Mesendoderm (in vitro differentiated cells): ENCODE data around the gene MYO10.
A peak's percentile ranks its signal among the peaks of the same experiment; 100 is the strongest.

ENCODE experiments used
- DNase-seq: peaks from one replicate; pipeline ENCODE4 v3.0.0; 2013
- H2AK5ac ChIP-seq: 2 replicates; pipeline ENCODE4 v1.6.1; 2013; ENCODE audit warnings: low read length, inconsistent platforms
- H2BK120ac ChIP-seq: 2 replicates; pipeline ENCODE4 v1.6.1; 2013; ENCODE audit warnings: low read depth, mild to moderate bottlenecking, low read length, moderate library complexity, mixed read lengths
- H2BK15ac ChIP-seq: replicated peaks from 2 replicates; pipeline ENCODE4 v1.6.1; 2013; ENCODE audit warnings: low read depth, mild to moderate bottlenecking, moderate library complexity
- H2BK5ac ChIP-seq: 2 replicates; pipeline ENCODE4 v1.6.1; 2013; ENCODE audit warnings: low read length, inconsistent platforms
- H3K18ac ChIP-seq: 2 replicates; pipeline ENCODE4 v1.6.1; 2013; ENCODE audit warnings: mild to moderate bottlenecking, low read length, mixed read lengths
- H3K23ac ChIP-seq: one replicate; pipeline ENCODE4 v1.6.1; 2013; ENCODE audit warnings: low read length
- H3K27ac ChIP-seq: 2 replicates; pipeline ENCODE4 v1.5.1; 2013; ENCODE audit warnings: low read depth, mild to moderate bottlenecking, inconsistent platforms, low read length, moderate library complexity
- H3K27me3 ChIP-seq: 2 replicates; pipeline ENCODE4 v1.6.1; 2013; ENCODE audit warnings: low read length, control low read depth, mild to moderate bottlenecking, inconsistent platforms; ENCODE audit not compliant: insufficient read depth, poor library complexity
- H3K36me3 ChIP-seq: 2 replicates; pipeline ENCODE4 v1.6.1; 2013; ENCODE audit warnings: low read length, inconsistent platforms; ENCODE audit not compliant: control insufficient read depth, insufficient read depth
- H3K4ac ChIP-seq: one replicate; pipeline ENCODE4 v1.6.1; 2013; ENCODE audit warnings: low read depth, mild to moderate bottlenecking, low read length, moderate library complexity
- H3K4me1 ChIP-seq: 2 replicates; pipeline ENCODE4 v1.6.1; 2013; ENCODE audit warnings: low read depth, low read length, inconsistent platforms; ENCODE audit not compliant: control insufficient read depth
- H3K4me2 ChIP-seq: 2 replicates; pipeline ENCODE4 v1.6.1; 2013; ENCODE audit warnings: low read length
- H3K4me3 ChIP-seq: 2 replicates; pipeline ENCODE4 v1.5.1; 2013; ENCODE audit warnings: mild to moderate bottlenecking, low read length
- H3K56ac ChIP-seq: one replicate; pipeline ENCODE4 v1.6.1; 2013; ENCODE audit warnings: low read length
- H3K79me1 ChIP-seq: 2 replicates; pipeline ENCODE4 v1.6.1; 2013; ENCODE audit warnings: low read length, inconsistent platforms
- H3K79me2 ChIP-seq: 2 replicates; pipeline ENCODE4 v1.6.1; 2013; ENCODE audit warnings: mild to moderate bottlenecking, low read length; ENCODE audit not compliant: control insufficient read depth, insufficient read depth
- H3K9ac ChIP-seq: 2 replicates; pipeline ENCODE4 v1.6.1; 2013; ENCODE audit warnings: low read length, inconsistent platforms
- H4K5ac ChIP-seq: one replicate; pipeline ENCODE4 v1.6.1; 2013; ENCODE audit warnings: low read length
- H4K8ac ChIP-seq: one replicate; pipeline ENCODE4 v1.6.1; 2013; ENCODE audit warnings: low read depth, mild to moderate bottlenecking, control low read depth, low read length, moderate library complexity
- WGBS: extraction: QIAGEN DNeasy Blood & Tissue Kit; methylation state at CpG from one replicate; pipeline ENCODE4 v1.1.7; 2013; ENCODE audit warnings: low lambda C conversion rate, missing lambda C conversion rate; ENCODE audit not compliant: insufficient coverage; ENCODE audit errors: extremely low coverage; 5-methylcytosine and 5-hydroxymethylcytosine counted together

MYO10 gene

DNA sequence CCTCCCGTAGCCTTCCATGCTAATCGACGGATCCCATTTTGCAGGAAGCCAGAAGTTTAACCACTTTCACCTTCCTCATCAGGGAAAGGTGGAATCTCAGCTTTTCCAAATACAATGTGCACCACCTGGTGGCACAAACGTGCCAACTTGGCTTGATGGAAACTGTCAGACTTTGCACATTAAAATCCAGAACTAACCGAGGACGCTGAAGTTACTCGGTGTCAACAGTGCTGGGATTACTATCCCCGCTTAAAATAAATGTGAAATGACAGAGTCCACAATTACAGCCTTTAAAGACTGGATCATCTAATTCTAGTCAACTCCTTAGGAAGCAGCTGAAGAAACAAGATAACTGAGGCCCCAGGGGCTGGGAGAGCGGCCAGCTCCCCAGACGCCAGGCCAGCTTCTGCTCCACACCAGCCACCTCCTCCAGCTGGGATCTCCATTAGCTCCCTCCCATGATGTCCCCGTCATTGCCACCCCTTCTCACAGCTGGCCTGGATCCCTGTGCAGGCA, 269.1 kb downstream of the MYO10 start:
- H3K18ac ChIP-seq: no peak overlapping the region
- no peak overlapping the region for H3K4ac ChIP-seq
- H3K36me3 ChIP-seq: no peaks in the 10 kb centered on the region
- H3K27ac ChIP-seq: no peak overlapping the region
- no peak overlapping the region for H3K56ac ChIP-seq
- no peaks in the 10 kb centered on the region for H3K4me1 ChIP-seq
- peak; percentile 42 for DNase-seq
- no peak overlapping the region for H2BK120ac ChIP-seq
- no peak overlapping the region for H2BK5ac ChIP-seq
- H3K4me3 ChIP-seq: no peak overlapping the region
- H3K4me2 ChIP-seq: no peak overlapping the region
- no peaks in the 10 kb centered on the region for H3K27me3 ChIP-seq
- no peak overlapping the region for H3K9ac ChIP-seq
- no peak overlapping the region for H3K23ac ChIP-seq
- WGBS: no CpG with 5 or more reads among the region's 11 CpGs
- no peak overlapping the region for H2AK5ac ChIP-seq
- H3K79me1 ChIP-seq: no peaks in the 10 kb centered on the region
- no peak overlapping the region for H4K8ac ChIP-seq
- H4K5ac ChIP-seq: no peak overlapping the region
- no peak overlapping the region for H2BK15ac ChIP-seq
- H3K79me2 ChIP-seq: no peaks in the 10 kb centered on the region

DNA sequence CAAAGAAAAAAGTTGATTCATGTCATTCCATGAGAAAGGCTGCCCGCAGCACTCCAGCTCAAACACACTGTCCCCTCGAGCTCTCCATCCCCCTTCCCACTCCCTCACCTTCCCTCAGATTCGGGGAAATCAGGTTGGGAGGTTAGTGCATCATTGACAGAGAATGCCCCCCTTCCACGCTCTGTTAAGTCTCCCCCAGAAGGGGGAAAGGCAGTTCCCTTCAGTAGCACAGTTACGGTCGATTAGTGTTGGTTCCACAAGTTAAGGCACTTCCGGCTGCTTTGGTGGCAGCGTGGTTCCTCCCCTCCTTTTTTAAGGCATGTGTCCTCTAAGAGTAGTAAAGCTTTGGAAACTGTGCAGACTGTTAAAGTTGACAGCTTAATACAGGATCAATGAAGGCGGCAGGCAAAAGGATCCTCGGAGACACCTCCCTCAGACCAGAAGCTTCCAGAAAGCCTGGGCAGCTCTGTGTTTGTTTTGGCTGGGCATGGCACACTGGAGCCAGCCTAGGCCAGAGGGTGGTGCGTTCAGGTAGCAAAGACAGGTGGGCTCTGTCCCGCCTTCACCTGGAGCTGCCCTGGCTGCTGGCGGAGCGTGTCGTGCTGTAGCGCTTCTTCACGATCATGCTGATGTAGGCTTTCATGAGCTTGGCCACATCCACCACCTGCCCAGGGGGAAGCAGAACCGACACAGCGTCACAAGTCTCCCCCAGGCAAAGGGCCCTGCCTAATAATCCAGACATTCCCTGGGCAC, 269.8 kb downstream of the MYO10 start:
- Histone ChIP-seq H3K4me3 (no peak overlapping the region), H3K79me2 (no peaks in the 10 kb centered on the region), H3K4me2 (no peak overlapping the region), H3K56ac (no peak overlapping the region), H3K79me1 (no peaks in the 10 kb centered on the region), H2AK5ac (no peak overlapping the region), H3K23ac (no peak overlapping the region), H4K5ac (no peak overlapping the region), H3K27ac (no peak overlapping the region), H4K8ac (no peak overlapping the region), H2BK120ac (no peak overlapping the region), H2BK5ac (no peak overlapping the region), H3K4me1 (peaks cover under 1% of the 10 kb centered on the region), H3K9ac (no peak overlapping the region), H3K18ac (no peak overlapping the region), H3K27me3 (no peaks in the 10 kb centered on the region), H3K36me3 (no peaks in the 10 kb centered on the region), H3K4ac (no peak overlapping the region), H2BK15ac (no peak overlapping the region)
- DNase-seq: no peak
- WGBS: no CpG with 5 or more reads among the region's 19 CpGs

DNA sequence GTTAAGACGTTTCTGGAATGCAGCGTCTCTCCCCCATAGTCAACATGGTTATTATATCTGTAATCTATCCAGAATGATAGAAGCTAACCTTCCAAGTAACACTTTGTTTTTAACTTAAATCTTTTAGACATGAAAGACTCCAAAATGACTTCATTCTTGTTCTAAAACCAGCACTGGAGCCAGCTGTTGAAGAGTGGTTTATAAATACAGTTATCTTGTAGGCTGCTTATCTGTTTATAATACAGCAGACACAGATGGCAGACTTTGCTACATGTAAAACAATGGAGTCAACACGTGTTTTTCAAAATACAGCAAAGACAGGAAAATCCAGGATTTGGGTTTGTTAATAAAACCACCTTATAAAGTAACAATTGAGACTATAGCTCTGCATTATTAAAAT, 270.5 kb downstream of the MYO10 start:
- H3K36me3 ChIP-seq: no peaks in the 10 kb centered on the region
- no peak overlapping the region for H3K4me2 ChIP-seq
- no peak overlapping the region for H2BK120ac ChIP-seq
- H3K79me1 ChIP-seq: no peaks in the 10 kb centered on the region
- H3K27me3 ChIP-seq: no peaks in the 10 kb centered on the region
- no peak overlapping the region for H2BK15ac ChIP-seq
- H3K4me1 ChIP-seq: peaks cover 4% of the 10 kb centered on the region
- no peak overlapping the region for H3K4ac ChIP-seq
- H3K9ac ChIP-seq: no peak overlapping the region
- H4K5ac ChIP-seq: no peak overlapping the region
- DNase-seq: no peak
- H2BK5ac ChIP-seq: no peak overlapping the region
- H3K18ac ChIP-seq: no peak overlapping the region
- H3K4me3 ChIP-seq: no peak overlapping the region
- H2AK5ac ChIP-seq: no peak overlapping the region
- H3K23ac ChIP-seq: no peak overlapping the region
- no peak overlapping the region for H4K8ac ChIP-seq
- no peaks in the 10 kb centered on the region for H3K79me2 ChIP-seq
- H3K27ac ChIP-seq: no peak overlapping the region
- no CpG with 5 or more reads among the region's 3 CpGs for WGBS
- H3K56ac ChIP-seq: no peak overlapping the region

DNA sequence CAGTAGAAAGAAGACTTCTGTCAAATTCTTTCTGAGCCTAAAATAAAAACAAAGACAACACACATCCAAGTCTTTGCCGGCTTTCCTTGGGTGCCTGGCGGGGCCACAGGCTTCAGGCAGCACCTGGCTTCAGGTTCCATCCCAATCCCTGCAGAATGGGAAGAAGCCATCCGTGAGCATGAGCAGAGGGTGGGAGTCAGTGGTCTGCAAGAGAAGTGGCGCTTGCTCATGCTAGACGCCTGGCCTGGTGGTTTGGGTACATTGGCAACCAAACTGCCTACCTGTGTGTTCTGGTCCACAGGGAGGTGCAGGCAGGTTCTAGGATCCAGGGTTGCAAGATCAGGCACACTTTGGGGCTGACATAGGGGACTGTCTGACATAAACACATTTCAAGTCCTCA, 271.7 kb downstream of the MYO10 start:
- Histone ChIP-seq H2AK5ac (no peak overlapping the region), H2BK120ac (no peak overlapping the region), H3K4me3 (no peak overlapping the region), H3K4me1 (peaks cover 4% of the 10 kb centered on the region), H3K27ac (no peak overlapping the region), H4K8ac (no peak overlapping the region), H3K36me3 (no peaks in the 10 kb centered on the region), H4K5ac (no peak overlapping the region), H3K27me3 (no peaks in the 10 kb centered on the region), H3K79me1 (no peaks in the 10 kb centered on the region), H3K4ac (no peak overlapping the region), H3K9ac (no peak overlapping the region), H3K56ac (no peak overlapping the region), H3K4me2 (no peak overlapping the region), H3K79me2 (no peaks in the 10 kb centered on the region), H2BK5ac (no peak overlapping the region), H2BK15ac (no peak overlapping the region), H3K23ac (no peak overlapping the region), H3K18ac (no peak overlapping the region)
- WGBS: no CpG with 5 or more reads among the region's 5 CpGs
- DNase-seq: no peak

DNA sequence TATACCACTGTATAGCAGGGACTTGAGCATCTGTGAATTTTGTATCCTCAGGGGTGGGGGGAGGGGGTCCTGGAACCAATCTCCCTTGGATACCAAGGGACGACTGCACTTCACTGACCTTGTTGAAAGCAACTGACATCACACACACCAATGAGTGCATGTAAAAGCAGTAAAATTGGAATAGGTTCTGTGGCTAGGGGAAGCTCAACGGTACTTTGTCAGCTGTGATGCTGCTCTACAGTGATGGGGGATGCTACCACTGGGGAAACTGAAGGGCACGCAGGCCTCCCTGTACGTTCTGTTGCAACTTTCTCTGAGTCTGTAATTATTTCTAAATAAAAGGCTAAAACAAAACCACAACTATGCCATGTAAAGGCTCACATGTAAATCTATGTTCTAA, 272.2 kb downstream of the MYO10 start:
- Histone ChIP-seq H3K56ac (no peak overlapping the region), H3K18ac (no peak overlapping the region), H3K79me2 (no peaks in the 10 kb centered on the region), H3K27me3 (no peaks in the 10 kb centered on the region), H3K36me3 (no peaks in the 10 kb centered on the region), H3K4me1 (peaks cover 4% of the 10 kb centered on the region), H3K79me1 (no peaks in the 10 kb centered on the region), H3K4me3 (no peak overlapping the region), H3K9ac (no peak overlapping the region), H2AK5ac (no peak overlapping the region), H2BK5ac (no peak overlapping the region), H2BK120ac (no peak overlapping the region), H3K4ac (no peak overlapping the region), H4K5ac (no peak overlapping the region), H3K4me2 (no peak overlapping the region), H3K23ac (no peak overlapping the region), H2BK15ac (no peak overlapping the region), H3K27ac (no peak overlapping the region), H4K8ac (no peak overlapping the region)
- DNase-seq: no peak
- WGBS: no CpG with 5 or more reads among the region's 4 CpGs

DNA sequence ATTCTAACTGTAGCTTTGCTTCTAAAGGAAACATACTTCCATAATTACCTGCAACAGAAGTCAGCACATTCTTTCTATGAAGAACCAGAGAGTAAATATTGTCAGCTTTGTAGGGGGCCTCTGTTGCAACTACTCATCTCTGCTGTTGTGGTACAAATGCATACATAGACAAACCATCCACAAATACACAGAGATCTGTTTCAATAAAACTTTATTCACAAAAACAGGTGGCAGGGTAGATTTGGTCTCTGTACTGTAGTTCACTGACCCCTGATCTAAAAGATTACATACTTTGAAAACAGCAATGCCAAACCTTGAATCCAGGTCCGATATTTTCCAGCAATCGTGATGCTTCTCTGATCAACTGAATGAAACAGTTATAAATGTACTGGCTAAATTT, 274.4 kb downstream of the MYO10 start:
- Histone ChIP-seq H3K36me3 (no peaks in the 10 kb centered on the region), H3K4me2 (no peak overlapping the region), H3K4me1 (peaks cover 4% of the 10 kb centered on the region), H3K27me3 (no peaks in the 10 kb centered on the region), H3K4me3 (no peak overlapping the region), H2BK5ac (no peak overlapping the region), H3K9ac (no peak overlapping the region), H2AK5ac (no peak overlapping the region), H4K5ac (no peak overlapping the region), H3K4ac (no peak overlapping the region), H2BK120ac (no peak overlapping the region), H3K56ac (no peak overlapping the region), H3K18ac (no peak overlapping the region), H3K23ac (no peak overlapping the region), H3K79me2 (no peaks in the 10 kb centered on the region), H3K27ac (no peak overlapping the region), H2BK15ac (no peak overlapping the region), H4K8ac (no peak overlapping the region), H3K79me1 (no peaks in the 10 kb centered on the region)
- no CpG with 5 or more reads among the region's 2 CpGs for WGBS
- DNase-seq: no peak
